Testis (tissue), 2 donors: Measurements from ENCODE around the gene DUS2.

Source experiments
- CTCF ChIP-seq, 3 experiments: fragments of 450-650 bp in 2 of 3; fragments of 200-600 bp in 1 of 3; sonication (generic) in 1 of 3; IDR thresholded peaks; one replicate each; pipeline ENCODE4 v1.5.1; 2016 to 2019; ENCODE audit warnings: antibody characterized with exemption in 3 of 3, mild to moderate bottlenecking in 2 of 3, moderate library complexity in 1 of 3
- POLR2A ChIP-seq: fragments of 450-650 bp; IDR thresholded peaks from one replicate; pipeline ENCODE4 v1.6.1; 2017; ENCODE audit warnings: antibody characterized with exemption, mild to moderate bottlenecking, moderate library complexity

- TF ChIP-seq CTCF (IDR thresholded peaks at IDR 0.05) (no peak), POLR2A (no peak)
These were observed 56.7 kb downstream of the DUS2 start for GRCh38 chr16:68079626-68080344.
